Measurements from ENCODE around the gene HCN2. TPM values are rescaled to one million over a fixed set of nuclear protein-coding genes. Genes with fewer than 3 reads are reported as not detected.

HCN2 gene
- total RNA-seq, 1 donor from 2014 or later: not detected

- no peak for DNase-seq (ENCODE audit: low spot score)
Observed at GRCh38 chr19:640606-641189, 51.0 kb downstream of the HCN2 start.

GRCh38 chr19:641702-642101, 52.0 kb downstream of the HCN2 start:
- no peak for DNase-seq (ENCODE audit: low spot score)

- no peak for DNase-seq (ENCODE audit: low spot score)
Observed at GRCh38 chr19:642767-643727, 53.4 kb downstream of the HCN2 start.

- DNase-seq (ENCODE audit: low spot score): no peak
Observed at GRCh38 chr19:643736-644135, 54.1 kb downstream of the HCN2 start.

- no peak for DNase-seq (ENCODE audit: low spot score)
Observed at GRCh38 chr19:644363-644762, 54.7 kb downstream of the HCN2 start.

GRCh38 chr19:644789-645188, 55.1 kb downstream of the HCN2 start:
- no peak for DNase-seq (ENCODE audit: low spot score)

GRCh38 chr19:645912-646778, 56.5 kb downstream of the HCN2 start:
- no peak for DNase-seq (ENCODE audit: low spot score)

GRCh38 chr19:646779-647565, 57.3 kb downstream of the HCN2 start:
- no peak for DNase-seq (ENCODE audit: low spot score)

- no peak for DNase-seq (ENCODE audit: low spot score)
Observed at GRCh38 chr19:647566-648284, 58.0 kb downstream of the HCN2 start.

GRCh38 chr19:648305-648704, 58.6 kb downstream of the HCN2 start:
- no peak for DNase-seq (ENCODE audit: low spot score)

- DNase-seq (ENCODE audit: low spot score): no peak
Observed at GRCh38 chr19:648904-649801, 59.5 kb downstream of the HCN2 start.

GRCh38 chr19:650121-650520, 60.4 kb downstream of the HCN2 start:
- no peak for DNase-seq (ENCODE audit: low spot score)

- no peak for DNase-seq (ENCODE audit: low spot score)
Observed at GRCh38 chr19:651114-651818, 61.6 kb downstream of the HCN2 start.

- no peak for DNase-seq (ENCODE audit: low spot score)
Observed at GRCh38 chr19:651991-652390, 62.3 kb downstream of the HCN2 start.

GRCh38 chr19:652467-653389, 63.0 kb downstream of the HCN2 start:
- no peak for DNase-seq (ENCODE audit: low spot score)

- DNase-seq (ENCODE audit: low spot score): no peak
Observed at GRCh38 chr19:653425-653824, 63.7 kb downstream of the HCN2 start.

GRCh38 chr19:655691-656090, 66.0 kb downstream of the HCN2 start:
- DNase-seq (ENCODE audit: low spot score): no peak

All from ureter (tissue), 1 donor.